Mammary epithelial cell (primary cell): Measurements from ENCODE around the gene FDX1.

Source experiments
- CTCF ChIP-seq, 2 donors: IDR thresholded peaks in 1 of 2; conservative IDR thresholded peaks in 1 of 2; 2 replicates each; pipeline ENCODE4 v1.5.1; 2011 to 2012; ENCODE audit warnings: inconsistent platforms in 2 of 2, low read length in 2 of 2, mild to moderate bottlenecking in 2 of 2, control low read depth in 1 of 2, low read depth in 1 of 2; ENCODE audit not compliant: insufficient read depth in 1 of 2; ENCODE audit errors: extremely low read depth in 1 of 2
- EZH2 ChIP-seq: IDR thresholded peaks from 2 replicates; pipeline ENCODE4 v1.6.1; 2012; ENCODE audit warnings: low read length, inconsistent platforms, borderline replicate concordance

- TF ChIP-seq CTCF (conservative IDR thresholded peaks at IDR 0.05 in 1 of 2, IDR thresholded peaks at IDR 0.05 in 1 of 2; ENCODE audit: extremely low read depth in 1 of 2, insufficient read depth in 1 of 2, low read depth in 1 of 2, low read length in 2 of 2) (no peak), EZH2 (no peak)
Observed at GRCh38 chr11:110446594-110446993, 16.8 kb downstream of the FDX1 start.
